ENCODE measurements around the gene ZNF384. TPM values are rescaled to one million over a fixed set of nuclear protein-coding genes. Genes with fewer than 3 reads are reported as not detected.

Gene ZNF384
- total RNA-seq, 2 experiments from 2014 or later, result 48.6 to 95.5 TPM

DNA sequence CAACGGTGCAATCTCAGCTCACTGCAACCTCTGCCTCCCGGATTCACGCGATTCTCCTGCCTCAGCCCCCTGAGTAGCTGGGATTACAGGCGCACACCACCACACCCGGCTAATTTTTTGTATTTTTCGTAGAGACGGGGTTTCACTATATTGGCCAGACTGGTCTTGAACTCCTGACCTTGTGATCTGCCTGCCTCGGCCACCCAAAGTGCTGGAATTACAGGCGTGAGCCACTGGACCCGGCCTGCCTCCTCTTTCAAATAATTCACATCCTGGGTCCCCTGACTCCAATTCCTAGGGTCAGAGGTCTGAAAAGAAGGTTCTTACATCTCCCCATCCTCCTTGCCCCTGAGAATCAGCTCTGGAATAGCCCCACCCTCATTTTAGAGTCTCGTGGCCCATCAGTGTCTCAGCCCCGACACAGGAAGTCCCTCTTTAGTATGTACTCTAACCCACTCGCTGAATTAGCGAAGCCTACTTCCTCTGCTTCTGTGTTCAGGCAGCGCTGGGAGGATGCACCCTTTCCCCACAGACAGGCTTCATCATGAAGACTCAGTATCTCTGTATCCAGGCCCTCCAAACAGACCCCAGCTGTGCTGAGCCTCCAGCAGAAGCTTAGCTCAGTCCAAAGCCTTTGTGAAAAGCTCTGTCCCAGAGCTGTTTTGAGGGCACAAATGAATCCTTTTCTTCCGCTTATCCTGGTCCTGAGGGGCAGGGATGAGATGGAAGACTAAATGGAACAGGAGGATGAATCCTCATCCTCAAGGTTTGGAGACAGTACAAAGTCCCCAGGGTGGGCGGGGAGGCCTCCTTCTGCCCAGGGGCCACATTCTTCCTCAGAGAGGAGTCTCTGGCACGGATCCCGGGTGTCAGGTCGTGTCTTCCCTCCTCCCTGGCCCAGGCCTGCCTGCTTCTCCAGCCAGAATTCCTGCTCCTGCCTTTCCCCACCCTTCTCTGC, 56.9 kb downstream of the ZNF384 start:
- H2AFZ ChIP-seq (ENCODE audit: low read length), result no peak overlapping the region; the same call in 1 of the 2 replicates
- intact Hi-C loops (cut with micrococcal nuclease; ENCODE audit: unreplicated experiment), result loop anchor here (2.0 kb wide), 1 partner anchor 30 kb away; the partner anchor contains the start of gene ING4
- peak overlapping the region; percentile 68 for H3K4me3 ChIP-seq (ENCODE audit: low read depth, low read length, poor library complexity, severe bottlenecking)
- peak overlapping the region; percentile 94 for H3K4me2 ChIP-seq (ENCODE audit: low read length)
- TF ChIP-seq, protein P1, sequence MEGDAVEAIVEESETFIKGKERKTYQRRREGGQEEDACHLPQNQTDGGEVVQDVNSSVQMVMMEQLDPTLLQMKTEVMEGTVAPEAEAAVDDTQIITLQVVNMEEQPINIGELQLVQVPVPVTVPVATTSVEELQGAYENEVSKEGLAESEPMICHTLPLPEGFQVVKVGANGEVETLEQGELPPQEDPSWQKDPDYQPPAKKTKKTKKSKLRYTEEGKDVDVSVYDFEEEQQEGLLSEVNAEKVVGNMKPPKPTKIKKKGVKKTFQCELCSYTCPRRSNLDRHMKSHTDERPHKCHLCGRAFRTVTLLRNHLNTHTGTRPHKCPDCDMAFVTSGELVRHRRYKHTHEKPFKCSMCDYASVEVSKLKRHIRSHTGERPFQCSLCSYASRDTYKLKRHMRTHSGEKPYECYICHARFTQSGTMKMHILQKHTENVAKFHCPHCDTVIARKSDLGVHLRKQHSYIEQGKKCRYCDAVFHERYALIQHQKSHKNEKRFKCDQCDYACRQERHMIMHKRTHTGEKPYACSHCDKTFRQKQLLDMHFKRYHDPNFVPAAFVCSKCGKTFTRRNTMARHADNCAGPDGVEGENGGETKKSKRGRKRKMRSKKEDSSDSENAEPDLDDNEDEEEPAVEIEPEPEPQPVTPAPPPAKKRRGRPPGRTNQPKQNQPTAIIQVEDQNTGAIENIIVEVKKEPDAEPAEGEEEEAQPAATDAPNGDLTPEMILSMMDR (conservative IDR thresholded peaks at IDR 0.05; ENCODE audit: low read length), result no peak
- TF ChIP-seq EZH2phosphoT487 (IDR thresholded peaks at IDR 0.05; ENCODE audit: borderline replicate concordance, low read depth, low read length), result no peak
- no peaks in the 10 kb centered on the region for H3K9me2 ChIP-seq (ENCODE audit: insufficient read depth, low read length)
- peaks cover 35% of the 10 kb centered on the region; the same call in 1 of the 2 replicates for H3K79me2 ChIP-seq (ENCODE audit: insufficient read depth, low read depth, low read length)
- peaks cover 87% of the 10 kb centered on the region for H3K4me1 ChIP-seq (ENCODE audit: insufficient read depth, low read length, poor library complexity, severe bottlenecking)
- no peaks in the 10 kb centered on the region for H4K20me1 ChIP-seq (ENCODE audit: insufficient read depth, low read length)
- H3K27ac ChIP-seq (ENCODE audit: low read depth, low read length, poor library complexity, severe bottlenecking), result peak overlapping the region; percentile 97
- TSS peak; percentile 80 for BruUV-seq (replicated peaks)
- H3K36me3 ChIP-seq (ENCODE audit: insufficient read depth, low read length), result no peaks in the 10 kb centered on the region
- no peaks in the 10 kb centered on the region for H3K9me3 ChIP-seq (ENCODE audit: low read length)
- CTCF ChIA-PET (ENCODE audit: unreplicated experiment), result interaction anchor here (1.0 to 1.5 kb wide), 2 partner anchors 12 to 35 kb away, joined by 3 to 4 read pairs; no protein-coding TSS in a partner anchor
- DNase-seq (ENCODE audit: low spot score), result peak; percentile 96
- POLR2A ChIA-PET, result interaction anchor here (0.7 to 2.7 kb wide), 11 partner anchors 8 to 91 kb away, joined by 3 to 24 read pairs (median 5); partner anchors contain the start of genes COPS7A and ZNF384

DNA sequence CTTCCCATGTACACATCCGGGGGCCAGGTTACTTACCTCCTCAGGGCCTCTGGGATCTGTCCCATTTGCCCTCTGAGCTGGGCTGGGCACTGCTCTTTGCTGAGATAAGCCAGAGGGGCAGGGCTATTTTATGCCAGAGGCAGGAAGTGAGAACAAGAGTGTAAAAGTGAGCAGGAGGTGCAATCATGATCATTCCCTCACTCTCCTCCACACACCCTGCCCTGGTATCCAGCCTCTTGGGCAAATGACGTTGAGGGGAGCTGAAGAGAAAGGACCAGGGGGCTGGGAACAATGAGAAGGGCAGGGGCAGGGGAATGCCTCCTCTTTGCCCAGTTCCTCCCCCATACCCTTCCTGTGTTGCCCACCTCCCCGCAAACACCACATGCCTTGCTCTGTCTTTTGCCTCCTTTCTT, 57.6 kb downstream of the ZNF384 start:
- Histone ChIP-seq H3K4me2 (ENCODE audit: low read length) (peak overlapping the region; percentile 94), H3K9me3 (ENCODE audit: low read length) (no peaks in the 10 kb centered on the region), H3K36me3 (ENCODE audit: insufficient read depth, low read length) (no peaks in the 10 kb centered on the region), H4K20me1 (ENCODE audit: insufficient read depth, low read length) (no peaks in the 10 kb centered on the region), H3K9me2 (ENCODE audit: insufficient read depth, low read length) (no peaks in the 10 kb centered on the region), H3K4me3 (ENCODE audit: low read depth, low read length, poor library complexity, severe bottlenecking) (peak overlapping the region; percentile 68), H2AFZ (ENCODE audit: low read length) (peak overlapping the region; percentile 13; the same call in 1 of the 2 replicates), H3K27ac (ENCODE audit: low read depth, low read length, poor library complexity, severe bottlenecking) (peak overlapping the region; percentile 97), H3K79me2 (ENCODE audit: insufficient read depth, low read depth, low read length) (peaks cover 42% of the 10 kb centered on the region; the same call in 1 of the 2 replicates), H3K4me1 (ENCODE audit: insufficient read depth, low read length, poor library complexity, severe bottlenecking) (peaks cover 88% of the 10 kb centered on the region)
- TF ChIP-seq, protein P1 (conservative IDR thresholded peaks at IDR 0.05; ENCODE audit: low read length), result no peak
- no peak for TF ChIP-seq EZH2phosphoT487 (IDR thresholded peaks at IDR 0.05; ENCODE audit: borderline replicate concordance, low read depth, low read length)
- peak; percentile 54 for DNase-seq (ENCODE audit: low spot score)
- ChIA-PET POLR2A (interaction anchor here (0.5 to 2.7 kb wide), 13 partner anchors 8 to 318 kb away, joined by 3 to 24 read pairs (median 4); partner anchors contain the start of genes ACRBP, COPS7A and ZNF384), CTCF (ENCODE audit: unreplicated experiment) (no interaction called here)
- intact Hi-C loops (cut with micrococcal nuclease; ENCODE audit: unreplicated experiment), result no loop called here
- no TSS peak for BruUV-seq (replicated peaks)

Data from OCI-LY7 (cell line).